Right lung (tissue), 5 donors: ENCODE results near the gene CDK10. TPM values are rescaled to one million over a fixed set of nuclear protein-coding genes. Genes with fewer than 3 reads are reported as not detected.

Experiments used
- DNase-seq, 2 donors: peaks; one replicate each; pipeline ENCODE4 v3.0.0-alpha.2; 2013
- polyA plus RNA-seq, 5 donors: library from polyadenylated mRNA; unstranded; fragments of 120-200 nt; gene quantifications; one replicate each; pipeline versions ENCODE4 v1.2.1 to v1.2.3, GENCODE V29; 2013; ENCODE audit warnings: inconsistent platforms in 1 of 5, low replicate concordance in 1 of 5; ENCODE audit not compliant: insufficient read length in 5 of 5, insufficient read depth in 1 of 5

The CDK10 gene
- polyA plus RNA-seq, 5 donors = 80.3 to 139 (median 102) TPM

DNA sequence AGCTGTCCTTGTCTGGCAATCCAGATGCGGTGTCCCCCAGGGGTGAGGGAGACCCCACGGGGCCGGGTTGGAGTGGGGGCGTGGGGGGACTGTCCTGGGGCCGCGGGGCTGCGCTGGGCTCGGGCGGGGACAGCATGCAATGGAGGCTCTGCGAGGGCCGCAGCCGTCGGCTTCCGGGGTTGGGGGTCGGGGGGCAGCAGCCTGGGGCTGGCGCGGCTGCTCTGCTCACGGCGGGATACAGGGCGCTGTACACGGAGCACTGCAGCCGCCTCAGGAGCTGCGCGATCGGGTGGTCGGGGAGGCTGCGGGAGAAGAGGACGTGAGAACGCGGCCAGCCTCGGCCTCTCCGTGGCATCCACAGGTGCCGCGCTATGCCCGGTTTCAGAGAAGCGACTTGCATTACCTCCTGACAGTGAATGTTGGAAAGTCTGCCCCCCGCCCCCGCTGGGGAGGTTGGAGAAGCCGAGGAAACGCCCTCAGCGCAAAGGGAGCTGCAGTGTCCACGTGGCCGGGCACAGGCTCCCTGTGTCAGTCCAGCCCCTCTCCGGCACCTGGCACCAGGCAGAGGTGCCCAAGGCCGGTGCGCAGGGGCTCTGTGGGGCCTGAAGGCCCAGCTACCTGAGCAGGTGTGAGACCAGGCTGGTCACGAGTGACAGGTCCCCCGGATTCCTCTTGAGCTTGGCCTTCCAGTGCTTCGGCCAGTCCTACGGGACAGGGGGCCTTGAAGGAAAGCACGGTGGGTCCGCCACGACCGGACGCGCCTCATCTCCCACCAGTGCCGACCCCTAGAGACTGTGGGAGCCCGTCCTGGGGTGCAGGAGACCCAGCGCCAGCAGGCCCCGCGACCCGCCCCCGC is 24.4 kb downstream of the CDK10 start:
- no peak for DNase-seq

DNA sequence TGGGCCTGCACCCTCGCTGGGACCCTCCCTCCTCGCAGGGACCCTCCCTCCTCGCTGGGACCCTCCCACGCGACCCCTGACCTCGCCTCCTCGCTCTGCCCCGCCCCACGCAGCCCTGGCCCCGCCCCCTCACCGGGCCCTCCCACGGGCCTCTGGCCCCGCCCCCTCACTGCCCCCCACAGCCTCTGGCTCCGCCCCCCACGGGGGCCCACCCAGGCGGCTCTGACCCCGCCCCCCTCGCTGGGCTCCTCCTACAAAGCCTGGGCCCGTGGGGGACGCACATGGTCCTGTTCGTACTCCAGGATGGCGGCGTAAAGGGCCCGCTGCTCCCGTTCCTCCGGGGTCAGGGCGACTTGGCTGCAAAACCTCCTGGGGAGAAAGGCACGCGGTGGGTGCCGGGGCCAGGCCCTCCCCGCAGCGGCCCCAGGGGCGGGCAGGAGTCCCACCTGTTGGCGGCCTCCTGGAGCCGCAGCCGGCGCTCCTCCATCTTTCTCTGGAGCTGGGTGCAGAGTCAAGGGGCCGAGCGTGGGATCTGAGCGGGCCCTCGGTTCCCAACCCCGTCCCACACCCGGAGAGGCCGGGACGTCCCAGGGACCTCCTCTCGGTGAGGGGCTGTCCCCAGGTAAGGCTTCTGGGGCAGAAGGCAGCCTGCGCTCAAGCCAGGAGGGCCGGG is 25.2 kb downstream of the CDK10 start:
- DNase-seq = no peak

DNA sequence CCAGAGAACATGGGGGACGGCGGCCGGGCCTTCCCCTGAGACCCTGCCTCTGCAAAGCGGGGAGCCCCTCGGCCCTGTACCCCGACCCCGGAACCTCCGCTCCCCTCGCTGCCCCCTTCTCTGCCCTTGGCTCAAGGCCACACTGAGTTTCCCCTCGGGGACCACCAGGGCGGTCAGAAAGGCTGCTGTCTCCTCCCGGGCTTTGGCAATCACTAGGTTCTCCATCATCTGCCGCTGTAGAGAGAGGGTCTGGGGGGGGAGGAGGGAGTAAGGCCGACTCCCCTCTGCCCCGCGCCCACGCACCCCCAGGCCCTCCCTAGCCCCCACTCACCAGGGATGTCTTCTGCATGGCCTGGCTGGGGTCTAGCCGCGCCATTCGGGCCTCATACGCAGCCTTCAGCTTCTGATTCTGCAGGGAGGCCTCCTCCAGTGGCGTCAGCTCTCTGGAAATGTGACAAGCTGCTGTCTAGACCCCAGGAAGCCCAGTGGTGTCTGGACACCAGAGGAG is 25.8 kb downstream of the CDK10 start:
- DNase-seq = no peak

DNA sequence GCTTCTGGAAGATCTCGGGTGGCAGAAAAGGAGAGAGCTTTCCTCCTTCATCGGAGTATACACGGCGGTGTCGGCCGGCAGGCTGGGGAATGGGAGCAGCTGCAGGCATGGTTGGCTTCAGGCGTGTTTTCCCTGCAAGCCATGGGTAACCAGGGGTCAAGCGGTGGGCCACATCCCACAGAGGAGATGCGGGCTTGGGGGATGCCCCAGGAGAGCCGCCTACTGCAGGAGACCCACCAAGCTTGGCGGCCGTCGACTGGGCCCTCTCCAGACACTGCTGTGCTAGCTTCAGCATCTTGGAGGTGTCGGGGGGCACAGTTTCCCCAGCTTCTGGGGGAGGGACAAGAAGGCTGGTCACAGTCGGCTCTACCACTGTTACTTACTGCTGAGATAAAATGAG is 30.0 kb downstream of the CDK10 start:
- DNase-seq = no peak

DNA sequence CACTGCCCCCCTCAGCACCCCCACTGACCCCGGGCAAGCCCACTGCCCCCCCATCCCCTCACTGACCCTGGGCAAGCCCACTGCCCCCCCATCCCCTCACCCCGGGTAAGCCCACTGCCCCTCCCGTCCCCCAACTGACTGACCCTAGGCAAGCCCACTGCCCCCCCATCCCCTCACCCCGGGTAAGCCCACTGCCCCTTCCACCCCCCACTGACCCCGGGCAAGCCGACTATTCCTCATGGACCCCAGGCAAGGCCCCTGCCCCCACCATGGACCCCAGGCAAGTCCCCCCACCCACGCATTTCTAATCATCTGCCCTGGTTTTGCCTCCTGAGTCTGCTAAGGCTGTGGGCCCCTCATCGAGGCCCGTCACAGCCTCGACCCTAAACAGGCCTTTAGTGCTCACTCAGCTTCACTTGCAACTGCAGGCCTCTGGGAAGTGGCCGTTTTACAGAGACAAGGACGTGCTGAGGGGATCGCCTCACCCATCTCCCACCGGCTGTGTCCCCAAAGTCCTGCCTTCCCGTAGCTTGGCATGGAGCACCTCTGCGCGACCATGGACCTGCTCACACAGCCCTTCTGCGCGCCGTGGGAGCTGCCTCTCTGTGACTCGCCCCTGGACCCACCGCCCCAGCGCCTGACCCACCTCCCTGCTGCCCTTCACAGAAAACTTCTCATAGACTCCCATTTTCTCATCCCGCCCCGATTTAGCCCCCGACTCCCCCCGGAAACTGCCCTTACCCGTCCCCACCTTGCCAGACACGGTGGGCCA is 30.6 kb downstream of the CDK10 start:
- DNase-seq = no peak

DNA sequence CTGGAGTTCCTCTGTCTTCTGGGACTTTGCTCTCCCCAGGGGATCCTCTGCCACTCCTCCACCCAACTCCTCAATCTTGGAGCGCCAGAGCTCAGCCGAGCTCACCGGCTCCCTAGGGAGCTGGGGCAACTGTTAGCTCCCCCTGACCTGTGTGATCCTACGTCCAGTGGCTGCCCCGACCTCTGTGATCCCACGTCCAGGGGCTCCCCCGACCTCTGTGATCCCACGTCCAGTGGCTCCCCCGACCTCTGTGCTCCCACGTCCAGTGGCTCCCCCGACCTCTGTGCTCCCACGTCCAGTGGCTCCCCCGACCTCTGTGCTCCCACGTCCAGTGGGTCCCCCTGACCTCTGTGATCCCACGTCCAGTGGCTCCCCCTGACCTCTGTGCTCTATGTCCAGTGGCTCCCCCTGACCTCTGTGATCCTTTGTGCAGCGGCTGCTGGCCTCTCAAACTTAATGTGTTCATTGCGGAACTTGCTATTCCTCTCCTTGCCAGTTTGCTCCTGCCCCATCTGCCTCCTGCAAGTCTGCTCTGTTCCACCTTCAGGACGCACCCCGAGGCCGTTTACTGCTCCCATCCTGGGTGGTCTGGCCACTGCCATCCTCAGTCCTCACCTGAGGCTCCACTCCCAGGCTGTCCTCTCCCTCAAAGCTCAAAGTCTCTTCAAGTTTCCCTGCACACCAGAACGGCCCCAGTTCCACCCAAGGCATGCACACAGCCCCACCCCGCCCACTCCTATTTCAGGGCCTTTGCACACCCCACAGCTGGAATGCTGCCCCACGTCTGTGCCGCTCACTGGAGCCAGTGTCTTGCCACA is 31.4 kb downstream of the CDK10 start:
- no peak for DNase-seq

DNA sequence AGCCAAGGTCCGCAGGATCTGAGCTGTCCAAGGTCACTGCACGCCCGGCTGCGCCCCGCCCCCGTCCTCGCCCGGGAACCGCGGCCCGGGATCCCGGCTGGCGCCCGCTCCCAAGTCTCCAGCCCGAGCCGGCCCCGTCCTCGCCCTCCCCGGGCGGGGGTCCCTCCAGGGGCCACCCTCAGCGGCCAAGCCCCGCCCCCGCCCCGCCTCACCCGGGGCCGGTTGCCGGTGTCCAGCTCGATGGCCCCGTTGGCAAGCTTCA is 34.0 kb downstream of the CDK10 start:
- no peak for DNase-seq

DNA sequence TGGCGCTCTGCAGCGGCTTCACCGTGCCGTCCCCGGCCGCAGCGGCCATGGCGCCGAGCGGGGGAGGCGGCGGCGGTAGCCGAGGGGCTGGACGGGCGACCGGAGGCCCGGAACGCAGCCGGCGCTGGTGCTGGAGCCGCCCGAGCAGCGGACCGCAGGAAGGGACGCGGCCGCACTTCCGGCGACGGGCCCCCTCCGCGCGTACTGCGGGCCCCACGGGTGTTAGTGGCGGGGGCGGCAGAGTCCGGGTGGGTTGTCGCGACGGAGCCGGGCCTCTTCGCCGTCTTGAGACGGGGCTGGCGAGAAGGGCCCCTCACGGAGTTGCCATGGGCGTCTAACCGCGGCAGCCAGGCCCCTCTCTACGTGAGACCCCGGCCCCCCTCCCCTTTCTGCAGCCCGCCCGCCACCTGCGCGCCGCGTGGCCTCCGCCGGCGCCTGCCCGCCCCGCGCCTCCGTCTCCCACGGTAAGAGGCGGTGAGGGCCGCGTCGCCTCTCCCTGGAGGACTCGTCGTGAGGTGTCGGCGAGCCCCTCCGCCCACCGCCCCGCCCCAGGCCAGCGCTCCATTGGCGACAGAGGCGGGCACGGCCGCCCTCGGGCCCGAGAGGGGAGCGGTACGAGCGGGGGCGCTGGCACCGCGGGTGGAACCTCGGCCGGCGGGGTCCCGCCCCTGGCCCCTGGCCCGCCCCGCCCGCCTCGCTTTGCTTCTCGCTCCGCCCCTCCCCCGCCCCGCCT is 34.5 kb downstream of the CDK10 start, which contains the start of the genes VPS9D1 and ZNF276:
Gene VPS9D1, minus strand, starts transcription at position 86 of the 733 bp plus-strand sequence. Its CDS starts 37 bp downstream, at position 49.
Gene ZNF276, plus strand, starts transcription at position 725 of the 733 bp plus-strand sequence. CDS start 104 bp downstream, outside the sequence.
- peak; percentile 75 to 87 for DNase-seq

DNA sequence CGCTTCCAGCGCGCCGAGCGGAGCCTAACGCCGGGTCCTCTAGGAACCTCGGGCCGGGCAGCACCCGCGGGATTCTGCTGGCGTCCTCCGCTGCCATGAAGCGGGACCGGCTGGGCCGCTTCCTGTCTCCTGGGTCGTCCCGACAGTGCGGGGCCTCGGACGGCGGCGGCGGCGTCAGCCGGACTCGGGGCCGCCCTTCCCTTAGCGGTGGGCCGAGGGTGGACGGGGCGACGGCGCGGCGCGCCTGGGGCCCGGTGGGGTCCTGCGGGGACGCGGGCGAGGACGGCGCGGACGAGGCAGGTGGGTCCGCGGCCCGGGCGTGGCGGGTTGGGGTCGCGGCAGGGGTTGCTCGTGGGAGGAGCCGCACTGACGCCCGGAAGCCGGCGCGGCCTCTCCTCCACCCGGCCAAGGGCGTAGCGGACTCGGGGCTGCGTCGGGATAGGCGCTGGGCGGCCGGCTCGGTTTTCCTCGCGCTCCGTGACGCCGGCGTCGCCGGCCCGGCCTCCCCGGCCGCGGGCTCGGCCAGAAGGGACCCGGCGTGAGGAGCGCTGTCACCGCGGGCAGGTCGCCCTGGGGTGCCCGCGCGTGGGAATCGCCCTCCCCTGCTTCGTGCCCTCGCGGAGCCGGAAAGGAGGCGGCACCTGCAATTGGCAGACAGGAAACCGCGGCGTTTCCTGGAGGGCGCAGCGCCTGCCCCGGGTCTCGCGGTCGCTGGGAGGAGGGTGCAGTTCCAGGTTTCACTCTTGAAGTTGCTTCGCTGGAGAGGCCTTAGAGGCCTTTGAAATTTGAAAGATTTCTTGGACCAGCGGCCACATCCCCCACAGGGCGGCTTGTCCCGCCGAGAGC is 35.3 kb downstream of the CDK10 start:
- DNase-seq = no peak

DNA sequence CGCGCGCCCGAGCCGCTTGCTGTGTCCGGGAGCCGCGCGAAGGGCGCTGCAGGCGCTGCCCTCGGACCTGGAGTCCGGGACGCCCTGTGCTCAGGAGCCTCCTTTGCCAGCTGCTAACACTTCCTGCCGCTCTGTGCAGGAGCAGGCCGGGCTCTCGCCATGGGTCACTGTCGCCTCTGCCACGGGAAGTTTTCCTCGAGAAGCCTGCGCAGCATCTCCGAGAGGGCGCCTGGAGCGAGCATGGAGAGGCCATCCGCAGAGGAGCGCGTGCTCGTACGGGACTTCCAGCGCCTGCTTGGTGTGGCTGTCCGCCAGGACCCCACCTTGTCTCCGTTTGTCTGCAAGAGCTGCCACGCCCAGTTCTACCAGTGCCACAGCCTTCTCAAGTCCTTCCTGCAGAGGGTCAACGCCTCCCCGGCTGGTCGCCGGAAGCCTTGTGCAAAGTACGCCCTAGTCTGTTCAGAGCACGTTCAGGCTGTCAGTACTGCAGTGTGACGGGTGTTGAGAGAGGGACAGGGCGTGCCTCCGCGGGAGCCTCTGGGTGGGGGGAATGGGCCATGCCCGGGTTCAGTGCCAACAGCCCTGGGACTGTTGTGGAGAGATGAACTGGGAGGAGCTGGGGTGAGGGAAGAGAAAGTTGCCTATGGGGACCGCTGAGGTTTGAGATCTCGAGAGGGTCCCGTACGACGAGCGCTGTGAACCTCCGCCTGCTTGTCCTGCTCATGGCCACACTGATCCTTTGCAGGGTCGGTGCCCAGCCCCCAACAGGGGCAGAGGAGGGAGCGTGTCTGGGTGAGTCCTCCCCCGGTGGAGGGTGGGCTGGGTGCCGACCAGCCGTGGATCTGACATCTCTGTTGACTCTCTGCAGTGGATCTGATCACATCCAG is 36.1 kb downstream of the CDK10 start:
- DNase-seq = peak; percentile 24 to 39

DNA sequence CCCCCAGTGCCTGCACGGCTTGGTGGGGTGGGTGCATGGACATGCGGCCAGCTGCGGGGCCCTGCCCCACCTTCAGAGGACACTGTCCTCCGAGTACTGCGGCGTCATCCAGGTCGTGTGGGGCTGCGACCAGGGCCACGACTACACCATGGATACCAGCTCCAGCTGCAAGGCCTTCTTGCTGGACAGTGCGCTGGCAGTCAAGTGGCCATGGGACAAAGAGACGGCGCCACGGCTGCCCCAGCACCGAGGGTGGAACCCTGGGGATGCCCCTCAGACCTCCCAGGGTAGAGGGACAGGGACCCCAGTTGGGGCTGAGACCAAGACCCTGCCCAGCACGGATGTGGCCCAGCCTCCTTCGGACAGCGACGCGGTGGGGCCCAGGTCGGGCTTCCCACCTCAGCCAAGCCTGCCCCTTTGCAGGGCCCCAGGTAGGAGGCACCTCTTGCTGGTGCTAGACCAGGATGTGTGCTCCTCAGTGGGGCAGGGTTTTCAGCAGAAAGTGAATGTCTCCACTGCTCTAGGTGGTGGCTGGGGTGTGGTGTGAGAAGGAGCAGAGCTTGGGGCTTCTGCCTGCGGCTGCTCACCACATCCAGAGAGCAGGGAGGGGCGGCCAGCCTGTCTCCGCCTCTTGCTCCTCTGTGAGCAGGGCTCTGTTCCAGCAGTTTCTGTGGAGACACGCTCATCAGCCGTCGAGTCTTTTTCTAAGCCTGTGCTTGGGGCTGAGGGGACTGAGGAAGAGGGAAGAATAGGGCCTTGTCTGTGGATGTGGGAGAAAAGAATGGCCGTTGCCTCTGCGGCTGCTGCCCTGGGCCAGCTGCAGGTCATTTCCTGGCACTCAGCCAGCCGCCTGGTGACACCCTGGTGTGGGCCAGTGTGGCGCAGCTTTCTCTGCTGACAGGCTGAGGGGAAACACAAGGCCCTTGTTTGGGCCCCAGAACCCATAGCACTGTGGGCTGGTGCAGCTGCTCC is 37.1 kb downstream of the CDK10 start:
- no peak for DNase-seq

DNA sequence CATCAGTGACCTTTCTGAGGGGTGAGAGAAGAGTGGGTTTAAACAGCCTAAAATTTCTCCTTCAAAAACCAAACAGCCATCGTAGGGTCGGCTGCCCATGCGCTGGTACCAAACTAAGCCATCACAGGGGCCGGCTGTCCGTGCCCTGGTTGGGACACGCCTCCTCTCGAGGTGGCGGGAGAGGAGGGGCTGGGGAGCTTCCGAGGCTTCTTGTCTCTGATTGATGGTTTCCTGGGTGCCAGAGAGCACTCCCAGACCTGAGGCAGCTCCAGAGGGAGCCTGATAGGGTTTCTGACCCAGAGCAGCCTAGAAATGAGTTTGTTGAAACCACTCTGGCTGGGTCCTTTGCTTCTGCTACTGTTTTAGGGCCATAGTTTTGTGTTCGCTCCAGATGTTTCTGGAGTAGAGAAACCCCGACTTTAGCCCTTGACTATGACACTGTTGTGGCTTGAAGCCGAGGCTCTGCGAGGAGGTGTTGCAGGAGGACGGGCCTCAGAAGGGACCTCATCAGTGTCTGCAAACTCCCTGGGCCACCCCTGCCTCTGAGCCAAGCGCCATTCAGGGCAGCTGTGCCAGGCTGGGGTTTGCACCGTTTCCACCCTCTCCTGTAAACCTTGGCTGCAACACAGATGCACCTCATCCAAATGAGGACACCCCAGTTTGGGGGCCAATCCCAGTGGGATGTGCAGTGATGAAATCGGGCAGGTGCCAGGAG is 41.1 kb downstream of the CDK10 start:
- no peak for DNase-seq

DNA sequence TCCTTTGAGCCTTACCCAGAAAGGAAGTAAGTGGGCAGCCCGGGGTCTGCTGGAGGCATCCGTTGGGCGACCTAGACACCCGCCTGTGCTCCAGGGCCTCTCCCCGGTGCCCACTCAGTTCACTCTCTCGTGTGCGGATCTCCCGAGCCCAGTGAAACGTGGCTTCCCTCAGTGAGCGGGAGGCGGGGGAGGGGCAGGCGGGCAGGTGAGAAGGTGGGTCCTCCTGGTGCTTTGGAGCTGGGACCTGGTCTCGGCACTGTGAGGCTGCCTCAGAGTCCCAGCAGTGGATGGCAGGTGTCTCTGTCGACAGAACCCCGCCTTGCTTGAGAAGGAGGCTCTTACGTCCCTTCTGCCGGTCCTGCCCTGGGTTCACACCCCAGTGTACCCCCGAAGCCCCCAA is 42.8 kb downstream of the CDK10 start:
- no peak for DNase-seq

DNA sequence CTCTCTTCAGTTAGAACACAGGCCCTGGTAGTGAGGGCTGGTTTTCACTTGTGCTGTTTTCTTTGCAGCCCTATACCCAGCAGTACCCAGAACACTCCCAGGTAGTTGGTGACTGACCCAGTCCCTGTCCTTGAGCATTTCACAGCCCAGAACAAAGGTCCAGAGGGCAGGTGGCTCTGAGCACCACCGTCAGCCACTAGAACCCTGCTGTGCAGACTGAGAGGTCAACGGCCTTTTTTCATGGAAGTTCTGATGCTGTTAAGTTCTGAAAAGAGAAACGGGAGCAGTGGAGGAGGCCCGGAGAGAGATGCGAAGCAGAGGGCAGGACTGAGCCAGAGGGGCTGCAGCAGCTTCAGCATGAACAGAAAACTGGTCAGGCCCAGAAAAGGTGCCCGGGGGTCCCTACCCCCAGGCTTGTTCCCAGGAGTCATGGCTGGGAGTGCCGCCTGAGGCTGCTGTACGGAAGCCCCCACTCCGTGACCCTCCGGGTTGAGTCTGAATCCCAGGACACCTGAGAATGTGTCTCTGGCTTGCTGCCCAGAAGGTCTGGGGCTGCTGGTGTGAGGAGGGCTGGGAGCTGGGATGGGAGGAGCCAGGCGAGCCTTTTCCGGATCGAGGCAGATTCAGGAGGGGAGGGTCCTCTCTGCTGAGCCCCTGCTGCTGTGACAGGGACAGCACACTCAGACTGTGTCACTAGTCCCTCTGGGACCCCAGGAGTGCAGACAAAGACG is 43.5 kb downstream of the CDK10 start:
- no peak for DNase-seq

DNA sequence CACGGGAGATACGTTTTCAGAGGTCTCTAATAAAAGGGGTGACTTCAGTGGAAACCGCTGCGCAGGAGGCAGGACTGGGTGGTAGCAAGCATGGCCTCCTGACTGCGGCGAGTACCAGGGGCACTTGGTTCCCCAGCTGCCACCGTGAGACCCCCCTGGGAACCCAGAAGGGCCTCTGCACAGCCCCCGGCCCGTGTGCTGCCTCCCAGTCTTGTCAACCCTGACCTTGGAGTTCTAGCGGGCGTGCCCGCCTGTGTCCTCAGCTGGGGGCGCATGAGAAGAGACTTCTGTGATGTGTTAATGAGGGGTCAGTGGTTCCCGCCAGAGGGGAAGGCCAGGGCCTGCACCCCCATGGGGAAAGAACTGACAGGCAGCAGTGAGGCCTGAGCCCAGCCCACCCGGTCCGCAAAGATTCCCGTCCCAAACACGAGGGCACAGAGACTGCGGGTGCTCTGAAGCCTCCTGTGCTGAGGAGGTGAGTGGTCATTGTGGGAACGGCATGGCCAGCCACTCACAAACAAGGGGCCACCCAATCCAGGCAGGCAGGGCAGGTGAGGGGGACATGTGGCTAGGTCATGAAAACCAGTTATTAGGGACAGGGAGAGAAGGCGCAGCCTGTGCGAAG is 44.2 kb downstream of the CDK10 start:
- DNase-seq = no peak
